Ovary (tissue), 9 donors: ENCODE data around the gene TGFBR1. TPM values are rescaled to one million over a fixed set of nuclear protein-coding genes. Genes with fewer than 3 reads are reported as not detected.

Experiments
- DNase-seq, 5 donors: peaks; one replicate each; pipeline ENCODE4 v3.0.0-alpha.2; 2019 to 2020
- H3K27ac ChIP-seq, 2 donors: fragments of 200-600 bp; one replicate each; pipeline versions ENCODE4 v1.5.1 to v1.8.0; 2019 to 2022
- H3K27me3 ChIP-seq: fragments of 200-600 bp; one replicate; pipeline ENCODE4 v1.8.0; 2022
- H3K36me3 ChIP-seq: fragments of 200-600 bp; sonication (generic); one replicate; pipeline ENCODE4 v1.5.1; 2019
- H3K4me1 ChIP-seq: one replicate; pipeline ENCODE4 v1.8.1; 2013; ENCODE audit warnings: mild to moderate bottlenecking, moderate library complexity; ENCODE audit not compliant: insufficient read depth
- H3K4me3 ChIP-seq: fragments of 200-600 bp; sonication (generic); one replicate; pipeline ENCODE4 v1.5.1; 2017
- H3K9me3 ChIP-seq, 2 donors: fragments of 200-600 bp in 1 of 2; sonication (generic) in 1 of 2; one replicate each; pipeline versions ENCODE4 v1.5.1 to v1.8.1; 2013 to 2019; ENCODE audit warnings: mild to moderate bottlenecking in 1 of 2, moderate library complexity in 1 of 2
- EP300 ChIP-seq: sonication (generic); formaldehyde crosslinking; IDR thresholded peaks from one replicate; pipeline ENCODE4 v1.6.1; 2017; ENCODE audit warnings: antibody characterized with exemption
- POLR2A ChIP-seq: fragments of 450-650 bp; IDR thresholded peaks from one replicate; pipeline ENCODE4 v1.6.1; 2017; ENCODE audit warnings: antibody characterized with exemption, mild to moderate bottlenecking, moderate library complexity
- WGBS, 3 donors: extraction: QIAGEN DNeasy Blood & Tissue Kit in 1 of 3; methylation state at CpG; one replicate each; pipeline versions ENCODE4 v1.1.5 to v1.1.7; 2013 to 2017; 5-methylcytosine and 5-hydroxymethylcytosine counted together
- intact Hi-C, 4 donors: fragments of 100-400 bp; cut with DNase I; formaldehyde crosslinking; loops; one replicate each; pipeline versions ENCODE4 v1.11.0 to v1.15.1; 2022 to 2023
- polyA plus RNA-seq, 2 donors: library from polyadenylated mRNA; stranded (reverse); fragments of 200-250 nt in 1 of 2; fragments of 350-450 nt in 1 of 2; fragmentation: Illumina TruSeq in 1 of 2; extraction: RNeasy Lipid Tissue Mini Kit (QIAGEN cat#74804) in 1 of 2; gene quantifications; one replicate each; pipeline ENCODE4 v1.2.3, GENCODE V29; 2013 to 2014
- total RNA-seq, 7 donors: library from RNA; depleted of rRNA in 2 of 7; stranded (reverse); fragments of >200 nt in 2 of 7; fragmentation: NEBNext Ultra II Directional in 3 of 7; extraction: Animal tissue kit (Norgen Biotek cat#: 25700) in 3 of 7; gene quantifications; one replicate each; pipeline versions ENCODE4 v1.1.0 to v1.2.4, GENCODE V29; 2016 to 2023
- TF ChIP-seq, protein P1 (sequence below), 3 donors: fragments of 450-650 bp in 2 of 3; fragments of 200-600 bp in 1 of 3; IDR thresholded peaks; one replicate each; pipeline versions ENCODE4 v1.5.1 to v1.8.0; 2016 to 2022; ENCODE audit warnings: antibody characterized with exemption in 3 of 3, mild to moderate bottlenecking in 1 of 3
- donor health status: DM: no; HTN: no; CAD: no; lungs with moderate emphysema.
- donor health status: DM: no; HTN: no; CAD: no.
- donor health status: Bipolar disorder and iron deficiency.
- donor health status: DM: yes; HTN: yes; CAD: no.
- donor health status: DM: no; HTN: no; CAD: no.
- donor health status: DM: yes; HTN: yes; CAD: no.

Gene TGFBR1
- total and polyA plus RNA-seq, 9 donors, result 12.5 to 55.9 (median 38.3) TPM

DNA sequence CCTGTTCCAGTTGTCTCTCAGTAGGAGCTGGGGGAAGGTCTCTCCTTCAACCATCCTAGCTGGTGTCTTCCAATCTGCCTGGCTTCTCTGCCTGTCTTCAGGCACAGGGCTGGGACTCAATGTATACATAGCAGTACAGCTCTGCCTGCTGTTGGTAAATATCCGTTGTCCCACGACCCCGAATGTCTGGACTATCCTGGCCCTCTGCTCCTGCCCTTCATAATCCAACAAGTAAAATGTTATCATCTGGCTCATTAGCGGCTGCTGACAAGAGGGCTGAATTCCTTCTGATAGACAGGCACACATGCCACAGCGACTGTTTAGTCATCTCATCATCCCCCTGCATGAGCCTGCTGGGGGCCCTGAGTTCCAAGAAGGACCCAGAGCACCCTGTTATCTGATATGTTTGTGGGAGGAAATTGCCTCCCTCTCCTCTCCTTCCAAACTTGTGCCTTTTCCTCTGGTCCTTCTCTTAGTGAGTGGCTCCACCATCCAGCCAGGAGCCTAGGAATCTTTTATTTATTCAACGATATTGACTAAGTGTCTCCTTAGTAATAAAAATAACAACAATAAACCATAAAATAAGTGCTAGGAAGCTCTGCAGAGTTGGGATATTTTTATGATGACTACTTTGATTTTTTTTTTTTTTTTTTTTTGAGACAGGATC is 29.5 kb upstream of the TGFBR1 start:
- TF ChIP-seq EP300 (no peak), POLR2A (no peak)
- TF ChIP-seq, protein P1, sequence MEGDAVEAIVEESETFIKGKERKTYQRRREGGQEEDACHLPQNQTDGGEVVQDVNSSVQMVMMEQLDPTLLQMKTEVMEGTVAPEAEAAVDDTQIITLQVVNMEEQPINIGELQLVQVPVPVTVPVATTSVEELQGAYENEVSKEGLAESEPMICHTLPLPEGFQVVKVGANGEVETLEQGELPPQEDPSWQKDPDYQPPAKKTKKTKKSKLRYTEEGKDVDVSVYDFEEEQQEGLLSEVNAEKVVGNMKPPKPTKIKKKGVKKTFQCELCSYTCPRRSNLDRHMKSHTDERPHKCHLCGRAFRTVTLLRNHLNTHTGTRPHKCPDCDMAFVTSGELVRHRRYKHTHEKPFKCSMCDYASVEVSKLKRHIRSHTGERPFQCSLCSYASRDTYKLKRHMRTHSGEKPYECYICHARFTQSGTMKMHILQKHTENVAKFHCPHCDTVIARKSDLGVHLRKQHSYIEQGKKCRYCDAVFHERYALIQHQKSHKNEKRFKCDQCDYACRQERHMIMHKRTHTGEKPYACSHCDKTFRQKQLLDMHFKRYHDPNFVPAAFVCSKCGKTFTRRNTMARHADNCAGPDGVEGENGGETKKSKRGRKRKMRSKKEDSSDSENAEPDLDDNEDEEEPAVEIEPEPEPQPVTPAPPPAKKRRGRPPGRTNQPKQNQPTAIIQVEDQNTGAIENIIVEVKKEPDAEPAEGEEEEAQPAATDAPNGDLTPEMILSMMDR (IDR thresholded peaks at IDR 0.05), result no peak
- Histone ChIP-seq H3K36me3 (no peaks in the 10 kb centered on the region), H3K4me1 (peaks cover 1% of the 10 kb centered on the region), H3K27ac (no peak overlapping the region), H3K4me3 (no peak overlapping the region), H3K27me3 (no peaks in the 10 kb centered on the region), H3K9me3 (no peaks in the 10 kb centered on the region)
- intact Hi-C loops, result no loop called here
- 16 to 24% (median 18%) methylated on average over 6 of the region's 6 CpGs for WGBS, 3 donors
- no peak for DNase-seq

DNA sequence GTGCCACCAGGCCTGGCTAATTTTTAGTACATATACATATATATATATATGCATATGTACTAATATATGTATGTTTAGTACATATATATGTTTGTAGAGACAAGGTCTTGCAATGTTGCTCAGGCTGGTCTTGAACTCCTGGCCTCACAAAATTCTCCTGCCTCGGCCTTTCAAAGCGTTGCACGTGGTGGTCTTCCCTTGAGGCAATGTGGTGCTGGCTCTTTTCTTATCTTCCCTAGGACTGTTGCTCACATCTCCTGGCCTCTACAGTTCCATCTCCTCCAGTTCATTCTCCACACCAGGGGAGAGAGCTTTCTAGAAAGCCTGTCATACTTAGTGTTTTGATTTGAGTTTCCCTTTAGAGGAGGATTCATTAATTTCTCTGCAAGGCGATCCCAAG is 28.9 kb upstream of the TGFBR1 start:
- Histone ChIP-seq H3K36me3 (no peaks in the 10 kb centered on the region), H3K27me3 (no peaks in the 10 kb centered on the region), H3K9me3 (no peaks in the 10 kb centered on the region), H3K27ac (no peak overlapping the region), H3K4me3 (no peak overlapping the region), H3K4me1 (peaks cover 1% of the 10 kb centered on the region)
- TF ChIP-seq POLR2A (no peak), EP300 (no peak)
- TF ChIP-seq, protein P1 (IDR thresholded peaks at IDR 0.05), result no peak
- 78 to 84% (median 80%) methylated on average over 4 of the region's 4 CpGs for WGBS, 3 donors
- intact Hi-C loops, result no loop called here
- DNase-seq, result no peak

DNA sequence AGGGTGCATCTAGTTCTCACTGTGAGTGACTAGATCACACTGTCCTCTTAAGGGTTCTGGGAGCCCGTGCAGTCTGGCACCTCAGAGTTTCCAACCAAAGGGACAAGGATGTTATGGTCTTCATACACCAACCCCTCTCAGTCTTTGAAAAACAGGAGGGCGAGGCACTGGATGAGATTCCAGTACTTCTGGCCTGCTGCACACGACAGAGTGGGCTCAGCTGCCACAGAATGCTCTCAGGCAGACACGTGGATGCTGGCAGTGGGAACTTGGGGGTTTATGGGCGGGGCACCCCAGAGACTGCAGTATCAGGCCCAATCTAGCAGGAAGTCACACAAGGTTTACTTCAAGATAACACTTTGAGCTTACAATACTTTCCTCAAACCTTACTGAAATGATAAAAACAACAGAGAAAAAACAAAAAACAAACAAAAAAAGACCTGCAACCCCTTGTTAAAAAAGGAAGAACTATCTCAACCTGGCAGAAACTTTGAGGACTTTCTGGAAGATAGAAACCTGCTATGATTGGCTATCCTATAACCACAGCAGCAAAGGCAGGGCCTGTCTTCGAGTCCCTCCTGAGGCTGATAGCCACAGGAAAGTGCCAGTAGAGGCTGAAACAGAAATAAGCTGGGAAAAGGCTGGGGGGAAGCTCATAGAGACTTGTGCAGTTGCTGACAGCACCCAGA is 28.3 kb upstream of the TGFBR1 start:
- DNase-seq, result no peak
- intact Hi-C loops, result no loop called here
- no peaks in the 10 kb centered on the region for H3K36me3 ChIP-seq
- 44 to 51% (median 50%) methylated on average over 6 of the region's 6 CpGs for WGBS, 3 donors
- H3K27me3 ChIP-seq, result no peaks in the 10 kb centered on the region
- H3K4me1 ChIP-seq, result no peaks in the 10 kb centered on the region
- H3K4me3 ChIP-seq, result no peak overlapping the region
- H3K27ac ChIP-seq, result no peak overlapping the region
- no peak for TF ChIP-seq EP300
- TF ChIP-seq, protein P1 (IDR thresholded peaks at IDR 0.05), result no peak
- no peak for TF ChIP-seq POLR2A
- no peaks in the 10 kb centered on the region for H3K9me3 ChIP-seq

DNA sequence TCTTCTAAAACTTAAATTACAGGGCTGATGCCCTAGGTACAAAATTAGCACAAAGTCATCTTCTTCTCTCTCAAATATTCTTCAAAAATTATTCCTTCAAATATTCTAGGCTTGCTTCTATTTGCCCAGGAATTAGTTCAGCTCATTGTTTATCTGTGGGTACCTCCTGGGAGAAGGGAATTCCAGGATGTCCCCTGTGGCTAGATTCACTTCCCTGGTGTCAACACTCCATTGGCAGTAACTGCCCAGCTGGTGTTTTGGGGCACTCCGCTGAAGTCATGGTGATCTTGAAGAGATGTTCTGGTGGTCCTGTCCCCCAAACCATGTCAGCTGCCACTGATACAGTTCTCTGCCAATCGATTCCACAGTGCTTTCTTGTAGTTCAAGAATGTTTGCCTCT is 26.2 kb upstream of the TGFBR1 start:
- Histone ChIP-seq H3K27me3 (no peaks in the 10 kb centered on the region), H3K4me3 (no peak overlapping the region), H3K4me1 (no peaks in the 10 kb centered on the region), H3K36me3 (no peaks in the 10 kb centered on the region), H3K9me3 (no peaks in the 10 kb centered on the region), H3K27ac (no peak overlapping the region)
- TF ChIP-seq EP300 (no peak), POLR2A (no peak)
- TF ChIP-seq, protein P1 (IDR thresholded peaks at IDR 0.05), result no peak
- intact Hi-C loops, result no loop called here
- 79 to 93% (median 90%) methylated on average over 2 of the region's 2 CpGs for WGBS, 3 donors
- DNase-seq, result no peak
